ENCODE data around the gene NALCN. TPM values are rescaled to one million over a fixed set of nuclear protein-coding genes. Genes with fewer than 3 reads are reported as not detected.

The NALCN gene
- total and polyA plus RNA-seq, 2 of the 8 experiments (the other 6 are each of a cell fraction or from before 2014, with no cell fraction given) = 0.26 to 0.54 TPM

- no peak for TF ChIP-seq SP4 (IDR thresholded peaks at IDR 0.05; ENCODE audit: low read length)
- TF ChIP-seq RAD21 (IDR thresholded peaks at IDR 0.05 in 1 of 2, conservative IDR thresholded peaks at IDR 0.05 in 1 of 2; ENCODE audit: low read depth in 2 of 2, low read length in 2 of 2) = peak in 1 of 2 experiments; percentile 11; a peak in 1 of 4 replicates
- H3K18ac ChIP-seq (ENCODE audit: extremely low read depth, low read length) = no peak overlapping the region
- WGBS, 2 experiments (ENCODE audit: extremely low coverage in 1 of 2, insufficient coverage in 1 of 2, insufficient read length in 1 of 2, insufficient replicate concordance in 2 of 2, low coverage in 1 of 2, low lambda C conversion rate in 2 of 2, missing lambda C conversion rate in 1 of 2) = 90% methylated on average over 8 of the region's 8 CpGs; no CpG with 5 or more reads in 1 of the 2 experiments
- ChIA-PET POLR2A (ENCODE audit: partially characterized antibody) (no interaction called here), CTCF (ENCODE audit: partially characterized antibody) (interaction anchor here (1.0 kb wide), 1 partner anchor 173 kb away, joined by 3 read pairs; no protein-coding TSS in a partner anchor)
- no peak overlapping the region for H2AFZ ChIP-seq (ENCODE audit: low read length)
- no peak overlapping the region for H4K91ac ChIP-seq (replicated peaks; ENCODE audit: insufficient read length, low read length)
- H4K20me1 ChIP-seq (replicated peaks in 1 of 2; ENCODE audit: control insufficient read depth in 1 of 2, insufficient read depth in 2 of 2, low read length in 2 of 2) = no peaks in the 10 kb centered on the region
- no peaks in the 10 kb centered on the region for H3K9me3 ChIP-seq (ENCODE audit: insufficient read depth in 2 of 2, low read depth in 1 of 2, low read length in 1 of 2)
- H3K23ac ChIP-seq (ENCODE audit: insufficient read length) = no peak overlapping the region
- H3K9ac ChIP-seq (replicated peaks in 1 of 4; ENCODE audit: extremely low read depth in 1 of 4, low read depth in 3 of 4, low read length in 3 of 4) = no peak overlapping the region
- H2BK120ac ChIP-seq (replicated peaks; ENCODE audit: low read depth, low read length) = no peak overlapping the region
- no peaks in the 10 kb centered on the region for H3K79me1 ChIP-seq (ENCODE audit: low read depth, low read length)
- H4K5ac ChIP-seq (ENCODE audit: insufficient read length, low read depth, low read length) = no peak overlapping the region
- FAIRE-seq (no peak), DNase-seq (ENCODE audit: low read depth in 1 of 2, low spot score in 2 of 2) (no peak)
- no peak overlapping the region for H4K8ac ChIP-seq (ENCODE audit: extremely low read depth, insufficient read depth, low read length)
- no peak overlapping the region for H3K56ac ChIP-seq (replicated peaks; ENCODE audit: insufficient read length, low read depth, low read length)
- no peak overlapping the region for H2BK15ac ChIP-seq (ENCODE audit: low read length)
- no peaks in the 10 kb centered on the region for H3K36me3 ChIP-seq (ENCODE audit: control insufficient read depth in 2 of 4, insufficient read depth in 4 of 4, low read length in 3 of 4)
- H3K14ac ChIP-seq (ENCODE audit: insufficient read length) = no peak overlapping the region
- H3K23me2 ChIP-seq (ENCODE audit: low read depth, low read length) = no peaks in the 10 kb centered on the region
- no peak overlapping the region for H3K27ac ChIP-seq (ENCODE audit: low read depth, low read length)
- no peaks in the 10 kb centered on the region for H3K4me1 ChIP-seq (replicated peaks in 1 of 4; ENCODE audit: control insufficient read depth in 3 of 4, insufficient read depth in 4 of 4, low read length in 3 of 4)
- H3K4me3 ChIP-seq (ENCODE audit: extremely low read depth in 1 of 4, insufficient read depth in 2 of 4, low read depth in 3 of 4, low read length in 4 of 4) = no peak overlapping the region
- no peak overlapping the region for H2BK5ac ChIP-seq (ENCODE audit: low read depth, low read length)
- no peak overlapping the region for H2AK5ac ChIP-seq (ENCODE audit: low read depth, low read length)
- no peak overlapping the region for H3K4ac ChIP-seq (replicated peaks; ENCODE audit: insufficient read length, low read depth, low read length)
- H2BK20ac ChIP-seq (ENCODE audit: low read length) = no peak overlapping the region
- no peak overlapping the region for H2BK12ac ChIP-seq (ENCODE audit: low read depth, low read length)
- H3K79me2 ChIP-seq (ENCODE audit: control insufficient read depth in 1 of 2, insufficient read depth in 2 of 2, low read length in 2 of 2) = no peaks in the 10 kb centered on the region
- H3K27me3 ChIP-seq (replicated peaks in 1 of 4; ENCODE audit: control insufficient read depth in 3 of 4, extremely low read depth in 1 of 4, insufficient read depth in 3 of 4, low read length in 3 of 4) = no peaks in the 10 kb centered on the region
- no peak overlapping the region for H3K4me2 ChIP-seq (ENCODE audit: insufficient read depth in 1 of 2, low read depth in 2 of 2, low read length in 2 of 2)
Measured at GRCh38 chr13:101301053-101301452, 115.3 kb downstream of the NALCN start.

All from H1 (cell line).